WERI-Rb-1 (cell line): Measurements from ENCODE around the gene ZNF501.

Source experiments
- DNase-seq: peaks from one replicate; pipeline ENCODE4 v3.0.0-alpha.2; 2020
- H3K27ac ChIP-seq: fragments of 250-450 bp; sonication (Bioruptor Pico); 2 replicates; pipeline ENCODE4 v1.5.1; 2020; ENCODE audit warnings: mild to moderate bottlenecking, moderate library complexity
- H3K27me3 ChIP-seq: fragments of 250-450 bp; sonication (Bioruptor Pico); 2 replicates; pipeline ENCODE4 v1.5.1; 2021; ENCODE audit warnings: mild to moderate bottlenecking, low read depth, moderate library complexity; ENCODE audit not compliant: insufficient read depth, severe bottlenecking
- H3K36me3 ChIP-seq: fragments of 250-450 bp; sonication (Bioruptor Pico); 2 replicates; pipeline ENCODE4 v1.5.1; 2020; ENCODE audit warnings: mild to moderate bottlenecking, moderate library complexity
- H3K4me3 ChIP-seq: 2 replicates; pipeline ENCODE4 v1.5.1; 2011; ENCODE audit warnings: low read depth, mild to moderate bottlenecking, control low read depth, low read length
- H3K9me3 ChIP-seq: fragments of 250-450 bp; sonication (Bioruptor Pico); 2 replicates; pipeline ENCODE4 v1.5.1; 2021; ENCODE audit warnings: mild to moderate bottlenecking, moderate library complexity; ENCODE audit not compliant: severe bottlenecking
- CTCF ChIP-seq: IDR thresholded peaks from 2 replicates; pipeline ENCODE4 v1.5.1; 2011; ENCODE audit warnings: low read depth, mild to moderate bottlenecking, control low read depth, inconsistent platforms, low read length

Gene ZNF501

GRCh38 chr3:44729384-44729910 is at the start of gene ZNF501:
Gene ZNF501 (plus strand): TSS chr3:44729635. CDS start chr3:44734422, 4,787 bp downstream.
- peak; percentile 95 for DNase-seq
- no peak for TF ChIP-seq CTCF
- peaks cover 31% of the 10 kb centered on the region for H3K36me3 ChIP-seq
- peak within 1 kb of the TSS; percentile 68 for H3K27ac ChIP-seq
- no peaks in the 10 kb centered on the region for H3K27me3 ChIP-seq
- H3K9me3 ChIP-seq: peaks cover 31% of the 10 kb centered on the region
- H3K4me3 ChIP-seq: peak within 1 kb of the TSS; percentile 68

- peaks cover 2% of the 10 kb centered on the region for H3K9me3 ChIP-seq
- no peak overlapping the region for H3K27ac ChIP-seq
- no peak overlapping the region for H3K4me3 ChIP-seq
- DNase-seq: no peak
- TF ChIP-seq CTCF: no peak
- peaks cover 11% of the 10 kb centered on the region for H3K36me3 ChIP-seq
- no peaks in the 10 kb centered on the region for H3K27me3 ChIP-seq
Observed at GRCh38 chr3:44680921-44681455, 48.4 kb upstream of the ZNF501 start.

GRCh38 chr3:44682182-44682896 is 47.1 kb upstream of the ZNF501 start:
- Histone ChIP-seq H3K4me3 (no peak overlapping the region), H3K9me3 (peaks cover 3% of the 10 kb centered on the region), H3K27me3 (no peaks in the 10 kb centered on the region), H3K36me3 (peaks cover 11% of the 10 kb centered on the region), H3K27ac (no peak overlapping the region)
- DNase-seq: no peak
- no peak for TF ChIP-seq CTCF

- peaks cover 3% of the 10 kb centered on the region for H3K9me3 ChIP-seq
- peak; percentile 89 for DNase-seq
- H3K27ac ChIP-seq: peak overlapping the region; percentile 81
- H3K4me3 ChIP-seq: peak overlapping the region; percentile 84
- H3K36me3 ChIP-seq: peaks cover 11% of the 10 kb centered on the region
- TF ChIP-seq CTCF: no peak
- H3K27me3 ChIP-seq: no peaks in the 10 kb centered on the region
Observed at GRCh38 chr3:44685128-44685800, 44.2 kb upstream of the ZNF501 start.

- TF ChIP-seq CTCF: no peak
- peaks cover 3% of the 10 kb centered on the region for H3K9me3 ChIP-seq
- H3K4me3 ChIP-seq: no peak overlapping the region
- H3K27ac ChIP-seq: no peak overlapping the region
- DNase-seq: no peak
- peaks cover 18% of the 10 kb centered on the region for H3K27me3 ChIP-seq
- H3K36me3 ChIP-seq: peaks cover 9% of the 10 kb centered on the region
Observed at GRCh38 chr3:44687898-44688297, 41.5 kb upstream of the ZNF501 start.
